ENCODE results near the gene ERMARD. TPM values are rescaled to one million over a fixed set of nuclear protein-coding genes. Genes with fewer than 3 reads are reported as not detected.
A peak's percentile ranks its signal among the peaks of the same experiment; 100 is the strongest.

The ERMARD gene
- total RNA-seq, 1 experiment from 2014 or later: 17.7 TPM

DNA sequence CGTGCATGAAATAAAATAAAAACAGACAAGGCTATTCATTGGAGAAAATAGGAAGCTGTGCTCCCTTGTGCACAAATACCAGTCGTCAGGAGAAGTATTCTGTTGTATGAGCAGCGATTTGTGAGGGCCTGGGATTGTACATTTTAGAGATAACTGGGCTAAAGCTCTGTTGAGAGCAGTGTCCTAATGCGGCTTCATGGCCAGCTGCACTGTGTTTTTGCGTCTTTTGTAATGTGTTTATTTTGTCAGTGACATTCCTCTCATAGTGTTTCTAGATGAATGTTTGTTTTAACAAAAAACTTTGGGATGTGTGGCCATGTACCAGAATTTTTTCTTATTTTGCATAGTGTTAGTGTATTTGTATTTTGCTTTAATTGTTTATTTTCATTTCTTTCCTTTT lies 14.8 kb downstream of the ERMARD start (continued):
- TF ChIP-seq, protein P1, sequence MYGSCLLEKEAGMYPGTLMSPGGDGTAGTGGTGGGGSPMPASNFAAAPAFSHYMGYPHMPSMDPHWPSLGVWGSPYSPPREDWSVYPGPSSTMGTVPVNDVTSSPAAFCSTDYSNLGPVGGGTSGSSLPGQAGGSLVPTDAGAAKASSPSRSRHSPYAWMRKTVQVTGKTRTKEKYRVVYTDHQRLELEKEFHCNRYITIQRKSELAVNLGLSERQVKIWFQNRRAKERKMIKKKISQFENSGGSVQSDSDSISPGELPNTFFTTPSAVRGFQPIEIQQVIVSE (CRISPR knock-in tag; IDR thresholded peaks at IDR 0.05; ENCODE audit: borderline replicate concordance): no peak
- TF ChIP-seq, protein P2, sequence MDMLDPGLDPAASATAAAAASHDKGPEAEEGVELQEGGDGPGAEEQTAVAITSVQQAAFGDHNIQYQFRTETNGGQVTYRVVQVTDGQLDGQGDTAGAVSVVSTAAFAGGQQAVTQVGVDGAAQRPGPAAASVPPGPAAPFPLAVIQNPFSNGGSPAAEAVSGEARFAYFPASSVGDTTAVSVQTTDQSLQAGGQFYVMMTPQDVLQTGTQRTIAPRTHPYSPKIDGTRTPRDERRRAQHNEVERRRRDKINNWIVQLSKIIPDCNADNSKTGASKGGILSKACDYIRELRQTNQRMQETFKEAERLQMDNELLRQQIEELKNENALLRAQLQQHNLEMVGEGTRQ (CRISPR knock-in tag; IDR thresholded peaks at IDR 0.05): no peak

DNA sequence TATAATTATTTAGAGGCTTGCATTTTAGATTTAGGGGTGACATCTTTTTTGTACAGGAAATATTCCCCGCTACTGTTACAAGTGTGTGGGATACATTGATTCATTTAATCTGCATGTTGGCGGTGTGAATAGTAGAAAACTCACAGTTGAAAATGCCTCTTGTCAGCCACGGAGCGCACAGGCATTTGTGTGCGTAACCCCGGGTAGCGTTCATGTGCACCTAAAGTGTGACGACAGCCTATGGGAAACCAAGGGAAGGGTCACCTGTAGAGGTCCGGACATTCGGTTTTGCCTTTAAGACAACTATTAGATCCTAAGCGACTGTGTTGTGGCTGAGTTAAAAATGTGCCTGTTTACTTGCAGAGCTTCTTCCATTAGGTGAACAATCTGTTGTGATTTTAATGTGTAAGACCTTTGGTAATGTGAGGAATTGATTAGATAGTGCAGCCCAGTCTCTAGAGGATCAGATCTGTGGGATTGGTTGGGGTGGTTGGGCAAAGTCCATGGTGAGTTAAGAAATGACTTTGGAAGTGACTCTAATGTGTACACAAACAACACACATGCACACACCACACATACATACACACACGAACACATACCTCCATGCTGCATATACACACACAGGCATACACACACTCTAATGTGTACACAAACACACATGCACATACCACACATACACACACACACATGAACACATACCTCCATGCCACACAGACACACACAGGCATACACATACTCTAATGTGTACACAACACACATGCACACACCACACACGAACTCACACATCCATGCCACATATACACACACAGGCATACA lies 15.7 kb downstream of the ERMARD start:
- ChIA-PET POLR2A (no interaction called here), CTCF (no interaction called here)
- Mint-ChIP-seq H3K36me3 (peaks cover 13% of the 10 kb centered on the region), H3K27ac (0 out of 2 replicates have a peak overlapping the region, but pooled peaks have one; percentile 12), H3K27me3 (ENCODE audit: low read depth) (no peaks in the 10 kb centered on the region), H3K4me3 (no peak overlapping the region), H3K4me1 (peaks cover 8% of the 10 kb centered on the region), H3K9me3 (no peaks in the 10 kb centered on the region)
- no peak for DNase-seq (ENCODE audit: low spot score)
- ATAC-seq: no peak
- TF ChIP-seq HMGXB4 (CRISPR knock-in tag; IDR thresholded peaks at IDR 0.05): no peak
- no peak for TF ChIP-seq KAT7 (CRISPR knock-in tag; IDR thresholded peaks at IDR 0.05; ENCODE audit: borderline replicate concordance)

GRCh38 chr6:169774347-169774746 lies 22.9 kb downstream of the ERMARD start:
- CTCF ChIA-PET: interaction anchor here (3.1 kb wide), 1 partner anchor 16 kb away, joined by 8 read pairs; no protein-coding TSS in a partner anchor
- no peak overlapping the region for H3K4me3 Mint-ChIP-seq
- no peak for DNase-seq (ENCODE audit: low spot score)
- H3K4me1 Mint-ChIP-seq: peaks cover 2% of the 10 kb centered on the region
- peaks cover 4% of the 10 kb centered on the region for H3K36me3 Mint-ChIP-seq
- H3K9me3 Mint-ChIP-seq: no peaks in the 10 kb centered on the region
- no peak overlapping the region for H3K27ac Mint-ChIP-seq
- no peaks in the 10 kb centered on the region for H3K27me3 Mint-ChIP-seq (ENCODE audit: low read depth)
- POLR2A ChIA-PET: no interaction called here
- peak; percentile 57 for ATAC-seq
- TF ChIP-seq, protein P3, sequence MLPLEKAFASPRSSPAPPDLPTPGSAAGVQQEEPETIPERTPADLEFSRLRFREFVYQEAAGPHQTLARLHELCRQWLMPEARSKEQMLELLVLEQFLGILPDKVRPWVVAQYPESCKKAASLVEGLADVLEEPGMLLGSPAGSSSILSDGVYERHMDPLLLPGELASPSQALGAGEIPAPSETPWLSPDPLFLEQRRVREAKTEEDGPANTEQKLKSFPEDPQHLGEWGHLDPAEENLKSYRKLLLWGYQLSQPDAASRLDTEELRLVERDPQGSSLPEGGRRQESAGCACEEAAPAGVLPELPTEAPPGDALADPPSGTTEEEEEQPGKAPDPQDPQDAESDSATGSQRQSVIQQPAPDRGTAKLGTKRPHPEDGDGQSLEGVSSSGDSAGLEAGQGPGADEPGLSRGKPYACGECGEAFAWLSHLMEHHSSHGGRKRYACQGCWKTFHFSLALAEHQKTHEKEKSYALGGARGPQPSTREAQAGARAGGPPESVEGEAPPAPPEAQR (CRISPR knock-in tag; IDR thresholded peaks at IDR 0.05): no peak
- TF ChIP-seq, protein P4, sequence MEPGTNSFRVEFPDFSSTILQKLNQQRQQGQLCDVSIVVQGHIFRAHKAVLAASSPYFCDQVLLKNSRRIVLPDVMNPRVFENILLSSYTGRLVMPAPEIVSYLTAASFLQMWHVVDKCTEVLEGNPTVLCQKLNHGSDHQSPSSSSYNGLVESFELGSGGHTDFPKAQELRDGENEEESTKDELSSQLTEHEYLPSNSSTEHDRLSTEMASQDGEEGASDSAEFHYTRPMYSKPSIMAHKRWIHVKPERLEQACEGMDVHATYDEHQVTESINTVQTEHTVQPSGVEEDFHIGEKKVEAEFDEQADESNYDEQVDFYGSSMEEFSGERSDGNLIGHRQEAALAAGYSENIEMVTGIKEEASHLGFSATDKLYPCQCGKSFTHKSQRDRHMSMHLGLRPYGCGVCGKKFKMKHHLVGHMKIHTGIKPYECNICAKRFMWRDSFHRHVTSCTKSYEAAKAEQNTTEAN (CRISPR knock-in tag; IDR thresholded peaks at IDR 0.05): no peak
- TF ChIP-seq IRF2 (CRISPR knock-in tag; IDR thresholded peaks at IDR 0.05; ENCODE audit: borderline replicate concordance, low read depth) (no peak), CREB1 (CRISPR knock-in tag; IDR thresholded peaks at IDR 0.05) (no peak), JUN (CRISPR knock-in tag; IDR thresholded peaks at IDR 0.05) (no peak), GABPB1 (CRISPR knock-in tag; IDR thresholded peaks at IDR 0.05) (no peak), E2F5 (CRISPR knock-in tag; IDR thresholded peaks at IDR 0.05) (no peak), AR (CRISPR knock-in tag; IDR thresholded peaks at IDR 0.05) (no peak), JAZF1 (CRISPR knock-in tag; IDR thresholded peaks at IDR 0.05) (no peak), ZNF232 (CRISPR knock-in tag; IDR thresholded peaks at IDR 0.05) (no peak), OVOL2 (CRISPR knock-in tag; IDR thresholded peaks at IDR 0.05; ENCODE audit: borderline replicate concordance) (no peak)
- TF ChIP-seq, protein P5, sequence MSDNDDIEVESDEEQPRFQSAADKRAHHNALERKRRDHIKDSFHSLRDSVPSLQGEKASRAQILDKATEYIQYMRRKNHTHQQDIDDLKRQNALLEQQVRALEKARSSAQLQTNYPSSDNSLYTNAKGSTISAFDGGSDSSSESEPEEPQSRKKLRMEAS (CRISPR knock-in tag; IDR thresholded peaks at IDR 0.05): no peak
- TF ChIP-seq, protein P1 (CRISPR knock-in tag; IDR thresholded peaks at IDR 0.05; ENCODE audit: borderline replicate concordance): no peak
- TF ChIP-seq, protein P6, sequence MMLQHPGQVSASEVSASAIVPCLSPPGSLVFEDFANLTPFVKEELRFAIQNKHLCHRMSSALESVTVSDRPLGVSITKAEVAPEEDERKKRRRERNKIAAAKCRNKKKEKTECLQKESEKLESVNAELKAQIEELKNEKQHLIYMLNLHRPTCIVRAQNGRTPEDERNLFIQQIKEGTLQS (CRISPR knock-in tag; conservative IDR thresholded peaks at IDR 0.05): no peak
- TF ChIP-seq, protein P7, sequence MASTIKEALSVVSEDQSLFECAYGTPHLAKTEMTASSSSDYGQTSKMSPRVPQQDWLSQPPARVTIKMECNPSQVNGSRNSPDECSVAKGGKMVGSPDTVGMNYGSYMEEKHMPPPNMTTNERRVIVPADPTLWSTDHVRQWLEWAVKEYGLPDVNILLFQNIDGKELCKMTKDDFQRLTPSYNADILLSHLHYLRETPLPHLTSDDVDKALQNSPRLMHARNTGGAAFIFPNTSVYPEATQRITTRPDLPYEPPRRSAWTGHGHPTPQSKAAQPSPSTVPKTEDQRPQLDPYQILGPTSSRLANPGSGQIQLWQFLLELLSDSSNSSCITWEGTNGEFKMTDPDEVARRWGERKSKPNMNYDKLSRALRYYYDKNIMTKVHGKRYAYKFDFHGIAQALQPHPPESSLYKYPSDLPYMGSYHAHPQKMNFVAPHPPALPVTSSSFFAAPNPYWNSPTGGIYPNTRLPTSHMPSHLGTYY (CRISPR knock-in tag; IDR thresholded peaks at IDR 0.05): no peak

All from WTC11 (cell line).